ENCODE measurements around the gene CCDC106.
A peak's percentile ranks its signal among the peaks of the same experiment; 100 is the strongest.

The CCDC106 gene

GRCh38 chr19:55650602-55651230, 2.7 kb downstream of the CCDC106 start:
- no peak for DNase-seq (ENCODE audit: low read depth, low spot score)

GRCh38 chr19:55651236-55651635, 3.2 kb downstream of the CCDC106 start:
- DNase-seq (ENCODE audit: low read depth, low spot score), result no peak

- DNase-seq (ENCODE audit: low read depth, low spot score), result no peak
Measured at GRCh38 chr19:55652311-55653128, 4.5 kb downstream of the CCDC106 start.

GRCh38 chr19:55653651-55654322, 5.8 kb downstream of the CCDC106 start:
- DNase-seq (ENCODE audit: low read depth, low spot score), result no peak

- DNase-seq (ENCODE audit: low read depth, low spot score), result peak; percentile 92
Measured at GRCh38 chr19:55654323-55654867, 6.4 kb downstream of the CCDC106 start.

GRCh38 chr19:55654868-55655647, 7.0 kb downstream of the CCDC106 start, which contains the start of gene U2AF2:
Gene U2AF2, plus strand, starts transcription at chr19:55655035. Its CDS starts 70 bp downstream, at chr19:55655105.
- no peak for DNase-seq (ENCODE audit: low read depth, low spot score)

GRCh38 chr19:55655648-55656040, 7.6 kb downstream of the CCDC106 start:
- DNase-seq (ENCODE audit: low read depth, low spot score), result no peak

- DNase-seq (ENCODE audit: low read depth, low spot score), result no peak
Measured at GRCh38 chr19:55656552-55656951, 8.5 kb downstream of the CCDC106 start.

GRCh38 chr19:55656988-55657747, 9.2 kb downstream of the CCDC106 start:
- no peak for DNase-seq (ENCODE audit: low read depth, low spot score)

- no peak for DNase-seq (ENCODE audit: low read depth, low spot score)
Measured at GRCh38 chr19:55658846-55659459, 10.9 kb downstream of the CCDC106 start.

- no peak for DNase-seq (ENCODE audit: low read depth, low spot score)
Measured at GRCh38 chr19:55659822-55660221, 11.8 kb downstream of the CCDC106 start.

GRCh38 chr19:55660404-55660803, 12.4 kb downstream of the CCDC106 start:
- no peak for DNase-seq (ENCODE audit: low read depth, low spot score)

GRCh38 chr19:55660991-55661390, 13.0 kb downstream of the CCDC106 start:
- DNase-seq (ENCODE audit: low read depth, low spot score), result no peak

GRCh38 chr19:55661826-55662225, 13.8 kb downstream of the CCDC106 start:
- no peak for DNase-seq (ENCODE audit: low read depth, low spot score)

- DNase-seq (ENCODE audit: low read depth, low spot score), result no peak
Measured at GRCh38 chr19:55663846-55664536, 16.0 kb downstream of the CCDC106 start.

GRCh38 chr19:55666343-55667005, 18.5 kb downstream of the CCDC106 start:
- no peak for DNase-seq (ENCODE audit: low read depth, low spot score)

- no peak for DNase-seq (ENCODE audit: low read depth, low spot score)
Measured at GRCh38 chr19:55667006-55667381, 19.0 kb downstream of the CCDC106 start.

GRCh38 chr19:55667511-55667910, 19.5 kb downstream of the CCDC106 start:
- DNase-seq (ENCODE audit: low read depth, low spot score), result no peak

- no peak for DNase-seq (ENCODE audit: low read depth, low spot score)
Measured at GRCh38 chr19:55667958-55668357, 19.9 kb downstream of the CCDC106 start.

All from iPS DF 19.7 (cell line).